ENCODE measurements around the gene RNU1-1.
"Not testable (repeated sequence)": the region's sequence is repeated elsewhere in the genome, so short reads cannot be mapped to it uniquely, and the experiment has no call there.

RNU1-1 gene

DNA sequence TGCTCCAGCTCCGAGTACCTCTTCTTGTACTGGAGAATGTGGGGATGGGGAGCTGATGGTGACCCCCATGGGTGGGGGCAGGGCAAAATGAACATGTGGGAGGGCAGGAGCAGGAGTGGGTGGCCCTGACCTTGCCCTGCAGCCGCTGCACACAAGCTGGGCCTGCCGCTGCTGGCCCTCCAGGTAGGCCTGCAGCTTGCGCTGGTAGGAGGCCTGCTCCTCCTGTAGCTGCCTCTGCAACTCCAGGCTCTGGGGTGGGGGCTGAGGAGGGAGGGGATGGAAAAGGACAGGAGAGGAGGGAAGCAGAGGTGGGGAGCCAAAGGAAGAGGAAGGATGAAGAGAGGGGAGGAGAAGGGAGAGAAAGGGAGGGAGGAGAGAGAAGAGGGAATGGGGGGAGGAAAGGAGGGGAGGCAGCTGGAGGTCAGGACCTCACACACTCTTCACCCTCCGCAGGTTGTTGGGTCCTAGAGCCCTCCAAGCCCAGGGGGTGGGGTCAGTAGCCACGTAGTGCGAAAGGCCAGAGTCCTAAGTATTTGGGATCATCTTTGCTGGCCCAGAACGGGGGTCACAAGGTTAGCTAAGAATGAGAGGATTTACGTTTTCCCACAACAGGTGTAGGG is 22.9 kb downstream of the RNU1-1 start:
- DNase-seq: no peak

DNA sequence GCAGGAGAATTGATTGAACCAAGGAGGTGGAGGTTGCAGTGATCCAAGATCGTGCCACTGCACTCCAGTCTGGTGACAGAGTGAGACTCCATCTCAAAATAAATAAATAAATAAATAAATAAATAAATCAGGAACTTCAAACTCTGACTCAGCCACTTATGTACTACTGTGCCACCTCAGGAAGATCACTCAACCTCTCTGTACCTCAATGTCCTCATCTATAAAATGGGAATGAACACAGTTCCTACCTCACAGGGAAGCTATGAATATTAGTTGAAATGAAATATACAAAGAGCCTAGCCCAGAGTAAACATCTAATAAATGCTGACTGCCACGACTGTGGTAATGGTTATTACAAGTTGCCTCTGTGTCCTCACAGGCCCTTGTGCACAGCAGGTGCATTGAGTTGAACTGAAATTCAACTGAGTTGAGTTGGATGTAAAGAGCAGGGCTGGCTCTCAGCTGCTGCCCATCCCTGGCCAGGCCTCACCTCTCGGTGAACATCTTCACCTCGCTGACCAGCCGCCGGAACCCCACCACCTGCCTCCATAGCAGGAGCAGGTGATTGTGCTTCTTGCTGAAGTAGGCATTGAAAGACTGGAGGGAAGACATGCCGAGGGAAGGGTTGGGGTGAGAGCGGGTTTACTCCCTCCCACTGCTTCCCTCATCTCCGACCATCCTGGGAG is 24.7 kb downstream of the RNU1-1 start:
- not testable (repeated sequence) for DNase-seq

DNA sequence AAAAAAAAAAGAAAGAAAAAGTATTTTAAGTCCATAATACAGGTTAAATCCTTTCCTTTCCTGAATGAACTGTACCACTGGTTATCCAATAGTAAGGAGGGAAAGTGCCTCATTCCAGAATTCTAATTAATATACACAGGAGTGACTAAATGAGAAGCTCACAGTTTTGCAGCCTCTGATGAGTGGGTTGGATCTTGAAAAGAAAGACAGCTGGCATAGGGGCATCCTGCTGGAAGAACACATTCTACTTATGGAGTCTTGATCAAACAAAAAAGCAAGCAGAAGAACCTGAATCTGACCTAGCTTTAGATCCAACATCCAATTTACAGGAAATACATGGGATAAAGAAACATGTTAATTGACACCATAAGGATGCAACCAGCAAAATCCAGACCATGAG is 27.1 kb downstream of the RNU1-1 start:
- DNase-seq: not testable (repeated sequence)

- DNase-seq: not testable (repeated sequence)
Observed at GRCh38 chr1:16486316-16486715, 27.8 kb downstream of the RNU1-1 start.

DNA sequence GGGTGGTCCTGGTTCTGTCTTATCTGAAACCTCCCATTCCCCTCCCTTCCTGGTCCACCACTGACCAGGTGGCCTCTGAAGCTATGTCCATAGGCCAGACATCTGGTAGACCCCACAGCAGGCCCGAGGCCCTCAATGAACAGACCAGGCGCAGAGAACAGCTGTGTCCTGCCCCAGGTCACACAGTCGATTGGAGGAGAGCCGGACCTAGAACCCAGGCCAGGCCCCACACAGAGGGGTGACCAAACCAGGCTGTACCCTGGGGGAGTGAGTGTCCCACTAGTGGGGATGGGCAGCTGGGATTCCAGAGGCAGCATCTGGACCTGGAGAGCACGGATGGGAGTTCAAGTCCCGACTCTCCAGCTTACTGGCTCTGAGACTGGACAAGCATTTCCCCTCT is 29.2 kb downstream of the RNU1-1 start:
- no peak for DNase-seq

DNA sequence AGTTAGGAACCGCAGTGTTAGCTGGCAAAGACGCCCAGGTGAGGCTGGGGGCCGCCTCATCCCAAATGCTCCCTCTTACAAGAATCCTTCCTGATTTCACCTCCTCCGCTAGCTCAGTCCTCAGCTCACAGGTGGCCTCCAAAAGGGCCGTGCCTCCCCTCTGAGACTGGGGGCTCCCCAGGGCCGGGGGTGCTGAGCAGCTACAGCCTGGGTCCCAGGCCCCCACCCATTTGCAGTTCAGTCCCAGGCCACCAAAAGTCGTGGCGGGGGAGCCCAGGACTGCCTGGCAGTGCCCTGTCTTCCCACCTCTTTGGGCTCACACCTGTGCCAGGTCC is 29.6 kb downstream of the RNU1-1 start:
- no peak for DNase-seq

- not testable (repeated sequence) for DNase-seq
Observed at GRCh38 chr1:16483639-16484500, 30.2 kb downstream of the RNU1-1 start.

DNA sequence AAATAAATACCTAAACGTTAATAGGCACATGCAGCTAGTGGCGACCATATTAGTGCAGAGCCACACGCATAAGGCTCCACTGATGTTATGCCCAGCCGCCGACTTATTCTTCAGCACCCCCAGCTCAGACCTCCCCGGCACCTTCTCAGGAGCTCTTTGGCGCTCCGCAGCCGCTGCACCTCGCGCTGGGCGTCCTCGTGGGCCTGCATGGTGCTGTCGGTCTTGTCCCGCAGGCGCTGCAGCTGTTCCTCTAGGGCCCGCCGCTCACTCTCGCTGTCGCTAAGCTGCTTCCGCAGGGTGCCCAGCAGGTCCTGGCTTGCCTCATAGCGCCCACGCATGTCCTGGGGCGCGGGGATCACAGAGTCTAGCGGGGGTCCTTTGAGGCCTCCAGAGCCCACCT is 30.9 kb downstream of the RNU1-1 start:
- DNase-seq: not testable (repeated sequence)

DNA sequence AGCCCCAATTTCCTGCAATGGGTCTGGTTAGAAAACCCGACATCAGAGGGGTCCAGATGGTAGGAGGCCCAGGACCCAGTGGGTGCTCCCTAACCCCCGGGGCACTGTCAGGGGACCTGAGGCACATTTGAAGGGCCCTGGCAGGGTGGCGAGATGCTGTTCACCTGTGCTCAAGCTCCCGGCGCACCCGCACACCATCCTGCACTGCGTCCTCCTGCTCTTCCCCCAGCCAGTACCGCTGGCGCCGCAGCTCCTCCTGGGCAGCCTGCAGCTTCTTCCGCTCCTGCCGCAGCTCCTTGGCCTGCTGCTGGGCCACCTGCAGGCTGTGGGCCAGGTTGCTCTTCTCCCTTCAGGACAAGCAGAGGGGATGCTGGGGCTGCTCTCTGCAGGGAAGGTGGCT is 36.0 kb downstream of the RNU1-1 start:
- DNase-seq: no peak

DNA sequence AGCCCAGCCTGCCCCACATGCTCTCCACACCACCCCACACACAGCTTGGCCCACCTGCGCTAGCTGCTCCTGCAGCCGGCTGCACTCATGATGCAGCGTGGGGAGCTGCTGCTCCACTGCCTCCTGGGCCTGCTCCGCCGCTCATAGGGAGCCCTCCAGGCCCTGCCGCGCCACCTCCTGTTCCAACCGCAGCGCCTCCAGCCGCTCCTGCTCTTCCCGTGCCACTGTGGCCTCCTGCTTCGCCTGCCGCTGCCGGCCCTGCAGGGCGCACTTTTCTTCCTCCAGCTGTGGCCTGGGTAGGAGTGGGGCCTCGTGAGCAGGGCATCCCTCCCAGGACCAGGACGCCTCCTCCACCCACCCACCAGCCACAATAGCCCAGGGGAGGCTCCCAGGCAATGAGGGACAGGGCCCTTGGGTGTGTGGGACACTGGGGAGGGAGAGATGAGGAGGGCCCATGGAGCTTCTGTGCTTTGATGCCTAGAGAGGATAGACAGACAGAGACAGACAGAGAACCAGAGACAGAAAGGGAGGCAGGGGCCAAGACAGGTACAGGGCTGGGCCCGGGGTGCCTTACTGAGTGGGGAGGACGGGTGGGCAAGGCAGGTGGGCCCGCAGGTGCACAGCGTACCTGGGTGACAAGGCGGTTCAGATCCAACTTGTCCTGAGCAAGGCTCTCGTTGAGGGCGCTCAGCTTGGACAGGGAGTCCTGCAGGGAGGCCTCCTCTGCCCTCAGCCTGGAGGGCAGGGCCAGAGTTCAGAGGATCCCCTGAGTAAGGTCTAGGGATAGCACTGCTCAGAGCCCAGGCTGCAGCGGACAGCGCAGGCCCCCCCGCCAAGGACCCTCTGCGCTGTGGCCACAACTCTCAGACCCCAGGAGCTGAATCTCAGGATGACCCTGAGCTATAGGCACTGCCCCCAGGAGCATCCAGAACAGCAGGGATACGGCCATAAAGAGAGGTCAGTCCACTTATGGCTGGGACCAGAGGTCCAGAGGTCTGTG is 38.0 kb downstream of the RNU1-1 start:
- not testable (repeated sequence) for DNase-seq

GRCh38 chr1:16474891-16475290 is 39.2 kb downstream of the RNU1-1 start:
- not testable (repeated sequence) for DNase-seq

DNA sequence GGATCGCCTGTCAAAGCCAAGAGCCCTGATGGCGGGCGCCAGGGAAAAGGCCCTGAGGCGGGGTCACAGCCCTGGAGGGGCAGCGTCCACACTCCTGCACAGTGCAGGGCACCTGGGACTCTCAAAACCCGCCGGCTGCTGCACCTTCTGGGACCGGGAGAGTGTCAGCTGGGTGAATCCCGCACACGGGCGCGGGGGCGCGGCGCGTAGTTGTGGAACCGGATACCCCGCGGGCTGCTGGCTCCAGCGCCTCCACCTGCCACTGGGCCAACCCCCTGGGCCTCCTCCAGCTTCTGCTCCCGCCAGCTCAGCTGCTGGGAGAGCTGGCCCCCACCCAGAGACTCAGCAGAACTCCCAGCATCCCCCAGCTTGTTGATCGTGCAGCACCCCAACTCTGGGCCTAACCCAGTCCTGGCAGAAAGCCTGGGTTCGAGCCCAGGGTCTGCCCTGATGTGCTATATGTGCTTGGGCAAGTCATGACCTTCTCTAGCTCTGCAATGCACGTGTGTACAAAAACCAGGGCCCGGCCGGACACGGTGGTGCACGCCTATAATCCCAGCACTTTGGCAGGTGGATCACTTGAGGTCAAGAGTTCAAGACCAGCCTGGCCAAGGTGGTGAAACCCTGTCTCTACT is 39.8 kb downstream of the RNU1-1 start:
- DNase-seq: no peak

DNA sequence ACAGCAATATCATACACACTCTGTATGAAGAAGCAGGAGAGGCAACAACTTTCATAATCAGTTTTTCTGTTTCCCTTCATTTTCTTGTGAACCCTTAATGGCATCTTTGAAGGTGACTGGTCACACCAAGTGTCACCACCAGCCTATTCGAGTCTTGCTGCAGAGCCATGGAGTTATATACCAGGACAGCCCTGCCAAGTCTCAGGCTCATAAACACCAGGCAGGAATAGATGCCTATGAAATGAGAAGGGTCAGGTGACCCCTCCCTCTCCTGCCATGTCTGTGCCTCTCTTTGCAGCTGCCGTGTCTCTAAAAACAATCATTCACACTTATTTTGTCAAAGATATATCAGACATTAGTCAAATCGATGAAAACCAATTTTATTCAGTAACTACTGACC is 45.5 kb downstream of the RNU1-1 start:
- DNase-seq: no peak

DNA sequence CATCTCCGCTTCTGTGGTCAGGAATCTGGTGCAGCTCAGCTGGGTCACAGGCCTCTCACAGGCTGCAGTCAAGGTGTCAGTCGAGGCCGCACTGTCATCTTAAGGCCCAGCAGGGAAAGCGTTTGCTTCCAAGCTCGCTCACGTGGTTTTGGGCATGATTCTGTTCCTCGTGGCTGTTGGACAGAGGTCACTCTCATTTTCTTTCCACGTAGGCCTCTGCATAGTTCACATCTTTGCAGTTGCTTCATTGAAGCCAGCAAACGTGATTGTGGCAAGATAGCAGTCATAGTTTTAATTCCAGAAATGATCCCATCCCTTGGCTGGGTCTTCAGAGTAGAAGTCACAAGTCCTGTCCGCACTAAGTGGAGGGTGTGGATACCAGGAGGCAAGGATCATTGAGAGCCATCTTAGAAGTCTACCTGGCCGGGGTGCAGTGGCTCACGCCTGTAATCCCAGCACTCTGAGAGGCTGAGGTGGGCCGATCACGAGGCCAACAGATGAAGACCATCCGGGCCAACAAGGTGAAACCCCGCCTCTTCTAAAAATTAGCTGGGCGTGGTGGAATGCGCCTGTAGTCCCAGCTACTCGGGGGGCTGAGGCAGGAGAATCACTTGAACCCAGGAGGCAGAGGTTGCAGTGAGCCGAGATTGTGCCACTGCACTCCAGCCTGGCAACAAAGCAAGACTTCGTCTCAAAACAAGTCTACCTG is 49.0 kb downstream of the RNU1-1 start:
- DNase-seq: peak; percentile 23

Data from fibroblast of skin of abdomen (primary cell).